ENCODE results near the gene RRP1.

The RRP1 gene, protein sequence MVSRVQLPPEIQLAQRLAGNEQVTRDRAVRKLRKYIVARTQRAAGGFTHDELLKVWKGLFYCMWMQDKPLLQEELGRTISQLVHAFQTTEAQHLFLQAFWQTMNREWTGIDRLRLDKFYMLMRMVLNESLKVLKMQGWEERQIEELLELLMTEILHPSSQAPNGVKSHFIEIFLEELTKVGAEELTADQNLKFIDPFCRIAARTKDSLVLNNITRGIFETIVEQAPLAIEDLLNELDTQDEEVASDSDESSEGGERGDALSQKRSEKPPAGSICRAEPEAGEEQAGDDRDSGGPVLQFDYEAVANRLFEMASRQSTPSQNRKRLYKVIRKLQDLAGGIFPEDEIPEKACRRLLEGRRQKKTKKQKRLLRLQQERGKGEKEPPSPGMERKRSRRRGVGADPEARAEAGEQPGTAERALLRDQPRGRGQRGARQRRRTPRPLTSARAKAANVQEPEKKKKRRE

DNA sequence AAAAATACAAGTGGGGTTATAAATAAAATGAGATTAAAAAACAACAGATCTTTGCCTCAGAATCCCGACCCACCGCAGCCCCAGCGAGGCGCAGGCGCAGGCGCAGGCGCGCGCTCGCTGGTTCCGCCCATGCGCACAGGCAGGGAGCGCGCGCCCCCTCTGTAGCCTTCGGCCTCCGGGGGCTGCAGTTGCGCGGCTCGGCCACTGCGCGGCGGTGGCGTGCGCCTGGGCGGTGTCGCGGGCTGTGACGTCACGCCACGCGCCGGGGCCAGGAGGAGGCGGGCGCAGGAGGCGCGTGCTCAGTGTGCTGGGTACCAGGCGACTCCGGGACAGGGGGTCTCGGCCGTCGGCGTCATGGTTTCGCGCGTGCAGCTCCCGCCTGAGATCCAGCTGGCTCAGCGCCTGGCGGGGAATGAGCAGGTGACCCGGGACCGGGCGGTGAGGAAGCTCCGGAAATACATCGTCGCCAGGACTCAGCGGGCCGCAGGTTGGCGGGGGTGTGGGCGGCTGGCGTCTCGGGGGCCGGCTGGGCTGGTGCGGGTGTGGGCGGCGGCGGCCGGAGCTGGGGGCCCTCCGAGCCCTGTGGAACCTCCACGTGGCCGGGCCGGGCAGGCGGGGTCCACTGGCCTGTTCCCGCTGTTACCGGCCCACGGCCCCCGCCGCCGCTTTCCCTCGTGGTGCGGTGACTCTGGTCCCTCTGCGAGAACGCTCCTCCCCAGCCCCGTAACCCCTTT, at the start of gene RRP1:
RRP1 (plus strand) TSS at position 302 of the 734 bp plus-strand sequence; CDS start at position 355, 53 bp downstream.
- DNase-seq (ENCODE audit: low spot score), result peak; percentile 93

DNA sequence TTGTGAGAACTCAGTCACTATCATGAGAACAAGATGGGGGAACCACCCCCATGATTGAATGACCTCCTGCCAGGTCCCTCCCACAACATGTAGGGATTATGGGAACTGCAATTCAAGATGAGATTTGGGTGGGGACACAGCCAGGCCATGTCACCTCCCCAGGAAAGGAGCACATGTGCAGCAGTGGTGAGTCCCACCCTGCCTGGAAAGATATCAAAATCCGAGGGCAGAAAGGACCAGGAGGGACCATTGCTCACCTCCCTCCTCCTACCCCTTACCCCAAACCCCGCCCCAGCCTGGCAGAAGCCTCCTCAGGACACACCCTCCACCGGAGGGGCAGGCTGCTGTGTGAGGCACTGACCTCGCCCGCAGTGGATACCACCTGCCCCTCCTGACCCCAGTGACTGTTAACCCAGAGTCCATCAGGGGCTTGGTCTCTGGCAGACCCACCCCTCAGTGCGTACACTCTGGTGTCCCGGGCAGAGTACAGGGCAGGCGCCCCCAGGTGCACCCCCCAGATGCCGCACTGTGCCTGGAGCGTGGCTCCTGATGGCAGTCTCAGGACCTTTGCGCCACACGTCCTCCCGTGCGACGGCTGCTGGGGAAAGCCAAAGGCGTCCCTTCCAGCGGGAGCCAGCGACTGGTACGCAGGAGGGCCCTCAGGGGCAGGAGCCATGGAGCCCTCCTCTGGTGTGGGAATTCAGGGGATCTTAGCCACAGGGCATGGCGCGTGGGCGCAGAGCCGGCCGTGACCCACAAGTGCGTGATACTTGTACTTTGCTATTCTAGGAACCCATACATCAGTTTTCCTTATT, 49.5 kb upstream of the RRP1 start:
- no peak for DNase-seq (ENCODE audit: low spot score)

DNA sequence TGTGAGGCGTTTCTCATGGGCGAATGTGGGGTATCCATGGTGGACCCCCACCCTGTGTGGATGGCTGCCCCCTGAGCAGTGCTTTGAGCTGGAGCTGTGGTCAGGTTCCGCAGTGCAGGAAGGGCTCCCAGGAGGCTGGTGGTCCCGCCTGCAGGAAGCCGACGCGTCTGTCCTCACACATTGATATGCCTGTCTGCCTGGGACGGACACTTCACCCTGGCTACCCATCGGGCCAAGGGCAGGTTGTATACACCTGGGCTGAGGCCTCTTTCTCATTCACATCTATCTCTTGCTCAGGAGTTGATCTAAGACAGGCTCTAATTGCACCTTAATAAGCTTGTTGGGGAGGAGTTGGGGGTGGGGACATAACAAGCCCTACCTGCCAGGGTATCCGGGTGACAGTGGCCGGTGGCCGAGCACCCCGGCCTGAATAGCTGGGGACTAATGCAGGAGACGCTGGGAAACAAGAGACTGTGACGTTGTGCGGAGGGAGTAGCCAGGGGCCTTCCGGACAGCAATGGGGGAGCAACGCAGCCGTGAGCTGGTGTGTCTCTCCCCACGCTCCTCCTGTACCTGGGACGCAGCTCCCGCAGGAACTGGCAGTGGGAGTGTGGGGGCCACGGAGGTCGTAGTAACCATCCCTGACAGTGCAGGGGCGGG, 48.8 kb upstream of the RRP1 start:
- peak; percentile 58 for DNase-seq (ENCODE audit: low spot score)

DNA sequence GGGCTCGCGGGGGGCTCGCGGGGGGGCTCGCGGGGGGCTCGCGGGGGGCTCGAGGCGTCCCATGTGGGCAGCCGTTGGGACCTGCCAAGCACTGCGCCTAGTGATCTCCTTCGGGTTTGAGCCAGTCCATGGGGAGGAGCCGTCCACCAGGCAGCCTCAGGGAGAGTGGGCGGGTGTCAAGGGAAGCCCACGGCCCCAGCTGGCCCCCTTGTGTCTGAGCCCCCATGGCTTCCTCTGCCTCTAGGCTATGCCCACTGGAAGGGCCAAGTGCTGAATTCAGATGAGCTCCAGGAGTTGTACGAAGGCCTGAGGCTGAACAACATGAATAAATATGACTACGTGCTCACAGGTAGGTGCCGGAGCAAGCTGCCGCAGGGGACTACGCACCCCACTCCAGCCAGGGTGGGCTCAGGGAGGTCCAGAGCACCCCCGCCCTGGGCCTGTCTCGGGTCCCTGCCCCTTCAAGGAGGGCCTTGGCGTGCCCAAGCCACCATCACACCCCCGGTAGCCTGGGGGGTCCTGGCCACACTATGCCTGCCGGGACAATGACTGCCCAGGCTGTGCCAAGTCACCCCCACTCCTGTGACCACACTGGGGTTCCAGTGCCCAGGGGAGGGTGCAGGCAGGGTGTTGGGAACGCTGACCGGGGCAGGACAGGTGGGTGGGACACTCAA, 47.8 kb upstream of the RRP1 start:
- no peak for DNase-seq (ENCODE audit: low spot score)

DNA sequence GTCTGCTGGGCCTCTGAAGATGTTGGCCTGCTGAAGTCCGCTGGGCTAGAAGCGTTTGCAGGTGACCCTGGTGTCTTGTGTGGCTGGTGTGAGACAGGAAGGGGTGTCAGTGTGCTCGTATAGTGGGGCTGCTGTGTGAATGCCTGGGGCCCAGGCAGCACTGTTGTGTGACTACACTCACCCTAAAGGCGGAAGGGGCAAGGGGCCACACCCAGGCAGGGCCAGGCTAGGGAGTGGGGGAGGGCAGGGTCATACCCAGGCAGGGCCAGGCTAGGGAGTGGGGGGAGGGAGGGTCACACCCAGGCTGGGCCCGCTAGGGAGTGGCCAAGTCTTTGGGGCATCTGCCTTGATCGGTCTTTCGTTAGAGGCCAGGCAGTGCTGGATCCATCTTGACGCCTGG, 45.4 kb upstream of the RRP1 start:
- DNase-seq (ENCODE audit: low spot score), result no peak

DNA sequence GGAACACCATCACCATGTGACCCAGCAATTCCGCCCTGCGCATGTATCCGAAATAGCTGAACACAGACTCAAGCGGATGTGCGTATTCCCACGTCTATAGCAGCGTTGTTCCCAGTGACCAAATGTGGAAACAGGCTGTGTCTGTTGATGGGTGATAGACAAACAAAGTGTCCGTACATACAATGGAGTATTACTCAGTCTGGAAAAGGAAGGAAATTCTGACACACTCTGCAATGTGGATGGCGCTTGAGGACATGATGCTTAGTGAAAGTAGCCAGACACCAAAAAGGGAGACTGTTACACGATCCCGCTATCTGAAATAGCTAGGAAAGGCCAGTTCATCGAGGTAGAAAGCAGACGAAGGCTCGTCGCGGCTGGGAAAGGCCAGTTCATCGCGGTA, 44.7 kb upstream of the RRP1 start:
- no peak for DNase-seq (ENCODE audit: low spot score)

DNA sequence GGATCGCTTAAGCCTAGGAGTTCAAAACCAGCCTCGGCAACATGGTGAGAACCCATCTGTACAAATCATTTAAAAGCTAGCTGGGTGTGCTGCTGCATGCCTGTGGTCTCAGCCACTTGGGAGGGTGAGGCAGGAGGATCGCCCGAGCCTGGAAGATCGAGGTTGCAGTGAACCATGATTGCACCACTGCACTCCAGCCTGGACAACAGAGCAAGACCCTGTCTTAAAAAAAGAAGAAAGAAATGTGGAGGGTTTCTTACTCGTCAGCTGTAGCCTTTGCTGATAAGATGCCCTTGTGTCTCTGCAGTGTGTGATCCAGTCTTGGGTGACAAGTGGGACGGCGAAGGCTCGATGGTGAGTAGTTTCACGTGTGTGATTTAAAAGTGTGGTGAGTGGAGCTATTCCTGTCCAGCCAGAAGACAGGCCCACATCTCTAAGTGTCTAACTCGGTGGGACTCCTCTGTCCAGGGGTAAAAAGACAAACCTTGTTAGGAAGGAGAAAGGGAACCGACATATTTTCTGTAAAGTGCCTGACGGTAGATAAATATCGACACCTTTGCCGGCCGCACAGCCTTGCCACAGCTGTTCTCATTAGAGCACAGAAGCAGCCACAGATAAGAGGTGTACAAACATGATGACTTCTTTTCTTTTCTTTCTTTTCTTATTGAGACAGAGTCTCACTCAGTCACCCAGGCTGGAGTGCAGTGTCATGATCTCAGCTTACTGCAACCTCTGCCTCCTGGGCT, 43.4 kb upstream of the RRP1 start:
- no peak for DNase-seq (ENCODE audit: low spot score)

DNA sequence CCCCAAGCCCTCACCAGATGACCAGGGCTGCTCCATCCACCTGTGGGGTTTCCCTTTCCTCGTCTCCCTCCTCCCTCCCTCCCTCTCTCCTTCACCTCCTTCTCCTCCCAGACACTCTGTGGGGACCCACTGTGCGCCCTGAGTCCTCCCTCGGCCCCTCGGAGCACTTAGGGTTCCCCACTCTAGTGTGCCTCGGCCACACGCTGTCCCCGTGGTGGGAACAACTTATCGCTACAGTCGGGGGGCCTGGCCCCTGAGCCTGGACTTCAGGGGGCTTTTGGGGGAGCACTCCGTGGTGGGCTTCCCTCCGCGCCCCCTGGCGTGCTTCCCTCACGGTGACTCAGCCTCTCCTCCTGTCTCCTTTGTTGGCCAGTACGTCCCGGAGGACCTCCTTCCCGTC, 40.8 kb upstream of the RRP1 start:
- no peak for DNase-seq (ENCODE audit: low spot score)

DNA sequence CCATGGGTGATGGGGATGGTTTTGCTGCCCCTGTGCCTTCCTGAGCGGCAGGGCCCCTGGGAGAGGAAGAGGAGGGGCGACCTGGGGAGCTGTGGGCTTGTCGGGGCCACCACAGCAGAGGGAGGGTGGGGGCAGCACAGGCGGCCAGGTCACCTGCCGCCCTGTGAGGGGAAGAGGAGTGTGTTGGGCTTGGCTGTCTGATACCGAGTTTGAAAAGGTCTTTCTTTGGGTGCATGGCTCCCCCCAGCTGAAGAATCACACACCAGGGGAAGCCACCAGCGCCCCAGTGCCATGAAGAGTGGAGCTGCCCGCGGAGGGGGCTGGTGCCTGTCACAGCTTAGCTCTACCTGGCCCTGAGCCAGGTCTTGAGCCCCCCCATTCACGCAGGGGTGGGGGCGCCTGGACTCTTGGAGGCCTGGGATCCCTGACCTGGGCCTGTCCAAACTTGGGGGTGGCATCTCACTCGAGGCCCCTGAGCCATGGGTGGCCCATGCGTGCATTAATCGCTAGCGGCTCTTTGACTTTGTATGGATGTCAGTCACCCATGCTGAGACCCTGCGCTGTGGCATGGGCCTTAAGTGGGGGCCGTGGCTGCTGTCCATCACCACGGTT, 39.6 kb upstream of the RRP1 start:
- no peak for DNase-seq (ENCODE audit: low spot score)

DNA sequence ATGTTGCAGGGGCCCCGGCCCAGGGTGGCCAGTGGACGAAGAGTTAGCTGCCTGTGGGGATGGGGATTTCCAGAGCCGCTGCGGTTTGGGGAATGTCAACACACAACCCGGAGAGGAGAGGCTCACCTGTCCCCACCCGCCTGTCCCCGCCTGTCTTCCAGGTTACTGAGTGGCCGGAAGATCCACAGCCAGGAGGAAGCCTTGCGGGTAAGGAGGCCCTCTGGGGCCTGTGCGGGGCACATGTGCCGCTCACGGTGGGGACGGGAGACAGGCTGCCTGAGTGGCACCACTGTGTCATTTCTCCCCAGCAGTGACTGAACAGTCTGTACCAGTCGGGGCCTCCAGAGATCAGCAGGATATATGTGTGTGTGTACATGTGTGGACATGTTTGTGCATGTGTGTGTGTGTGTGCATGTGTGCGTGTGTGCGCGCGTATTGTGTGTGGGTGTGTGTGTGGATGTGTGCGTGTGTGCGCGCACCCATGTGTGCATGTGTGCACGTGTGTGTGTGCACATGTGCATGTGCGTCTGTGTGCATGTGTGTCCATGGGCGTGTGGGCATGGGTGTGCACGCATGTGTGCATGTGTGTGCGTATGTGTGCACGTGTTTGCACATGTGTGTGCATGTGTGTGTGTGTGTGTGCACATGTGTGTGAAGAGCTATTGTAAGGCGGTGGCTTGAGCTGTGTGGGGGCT, 38.9 kb upstream of the RRP1 start:
- DNase-seq (ENCODE audit: low spot score), result no peak

DNA sequence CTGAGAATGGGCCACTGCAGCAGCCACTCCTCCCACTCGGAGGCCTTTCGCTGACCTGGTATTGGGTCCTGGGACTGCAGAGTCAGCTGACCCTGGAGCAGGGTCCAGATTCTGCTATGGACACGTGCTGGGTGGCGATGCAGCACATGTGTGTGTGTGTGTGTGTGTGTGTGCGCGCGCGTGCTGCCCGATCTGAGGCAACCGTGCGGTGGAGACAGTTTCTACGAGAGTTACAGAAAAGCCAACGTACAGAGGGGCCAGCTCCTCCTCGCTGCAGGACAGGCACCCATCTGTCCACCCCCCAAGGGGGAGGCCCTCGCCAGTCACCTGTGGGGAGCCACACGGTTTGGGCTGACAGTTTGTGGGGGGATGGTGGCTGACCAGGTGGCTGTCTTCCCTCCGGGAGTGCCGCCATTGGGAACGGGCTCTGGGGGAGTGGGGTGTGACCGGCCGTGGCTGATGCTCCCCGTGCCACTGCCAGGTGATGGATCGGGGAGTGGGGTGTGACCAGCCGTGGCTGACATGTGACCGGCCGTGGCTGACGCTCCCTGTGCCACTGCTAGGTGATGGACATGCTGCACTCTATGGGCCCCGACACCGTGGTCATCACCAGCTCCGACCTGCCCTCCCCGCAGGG, 37.3 kb upstream of the RRP1 start:
- no peak for DNase-seq (ENCODE audit: low spot score)

DNA sequence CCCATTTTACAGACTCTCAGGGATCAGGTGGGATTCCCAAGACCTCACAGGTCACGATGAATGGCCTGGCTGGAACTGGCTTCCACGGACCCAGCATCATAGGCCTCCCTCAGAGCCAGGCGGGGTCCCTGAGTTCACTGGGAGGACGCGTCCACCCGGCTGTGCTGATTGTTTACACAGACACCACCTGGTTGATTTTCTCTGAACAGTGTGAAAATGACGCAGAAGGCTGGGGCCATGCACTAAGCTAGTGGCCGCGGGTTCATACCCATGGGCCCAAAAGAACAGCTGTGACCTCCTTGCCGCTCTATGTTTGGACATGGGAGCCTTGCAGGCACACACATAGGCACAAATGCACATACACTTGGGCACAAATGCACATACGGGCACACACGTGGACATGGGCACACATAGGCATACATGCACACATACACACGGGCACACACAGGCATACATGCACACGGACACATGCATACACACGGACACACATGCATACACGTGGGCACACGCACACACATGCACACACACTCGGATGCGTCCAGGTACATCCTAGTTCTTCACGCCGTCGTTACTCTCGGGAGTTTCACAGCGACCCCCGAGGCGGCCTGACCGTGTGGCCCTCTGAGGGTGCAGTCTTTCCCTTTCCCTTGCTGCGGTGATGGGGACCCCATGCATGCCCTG, 36.5 kb upstream of the RRP1 start:
- no peak for DNase-seq (ENCODE audit: low spot score)

DNA sequence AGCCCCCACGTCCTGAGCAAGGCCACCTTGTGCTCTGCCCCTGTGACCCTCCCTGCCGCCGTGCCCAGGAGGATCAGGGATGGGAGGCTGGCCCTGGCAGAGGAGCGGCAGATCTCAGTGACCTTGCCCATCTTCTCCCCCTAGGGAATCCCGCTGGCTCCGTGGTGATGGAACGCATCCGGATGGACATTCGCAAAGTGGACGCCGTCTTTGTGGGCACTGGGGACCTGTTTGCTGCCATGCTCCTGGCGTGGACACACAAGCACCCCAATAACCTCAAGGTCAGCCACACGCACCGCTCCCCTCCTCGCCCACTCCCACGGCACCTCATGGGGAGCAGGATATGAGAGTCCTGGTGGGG, 36.0 kb upstream of the RRP1 start:
- DNase-seq (ENCODE audit: low spot score), result no peak

DNA sequence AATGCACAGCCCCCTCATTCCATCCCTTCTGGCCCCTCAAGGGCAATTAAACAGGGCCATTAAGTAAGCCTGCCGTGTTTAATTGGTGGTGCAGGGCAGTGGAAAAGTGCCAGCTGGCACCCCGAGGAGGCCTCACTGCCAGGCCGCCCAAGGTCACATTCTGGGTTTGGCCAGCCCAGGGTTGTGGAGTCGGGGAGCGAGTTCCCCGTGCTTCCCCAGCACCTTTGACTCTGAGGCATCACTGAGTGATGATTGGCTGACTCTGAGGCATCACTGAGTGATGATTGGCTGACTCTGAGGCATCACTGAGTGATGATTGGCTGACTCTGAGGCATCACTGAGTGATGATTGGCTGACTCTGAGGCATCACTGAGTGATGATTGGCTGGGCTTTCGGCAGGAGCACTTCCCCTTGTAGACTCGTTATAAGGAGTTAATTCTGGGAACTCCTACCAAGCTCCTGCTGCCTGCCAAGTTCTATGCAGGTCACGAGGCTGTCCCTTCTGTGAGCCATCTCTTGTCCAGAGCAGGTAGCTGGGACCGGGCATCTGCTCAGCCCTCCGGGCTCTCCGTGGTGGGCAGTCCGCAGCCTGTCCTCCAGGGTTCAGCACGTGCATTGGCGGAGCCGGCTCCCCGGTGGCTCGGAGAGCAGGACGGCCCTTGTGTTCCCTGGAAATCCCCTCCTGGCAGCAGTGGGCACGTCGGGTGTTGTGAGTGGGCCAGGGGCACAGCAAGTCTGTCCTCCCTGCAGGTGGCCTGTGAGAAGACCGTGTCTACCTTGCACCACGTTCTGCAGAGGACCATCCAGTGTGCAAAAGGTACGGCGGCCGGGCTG, 34.2 kb upstream of the RRP1 start:
- no peak for DNase-seq (ENCODE audit: low spot score)

DNA sequence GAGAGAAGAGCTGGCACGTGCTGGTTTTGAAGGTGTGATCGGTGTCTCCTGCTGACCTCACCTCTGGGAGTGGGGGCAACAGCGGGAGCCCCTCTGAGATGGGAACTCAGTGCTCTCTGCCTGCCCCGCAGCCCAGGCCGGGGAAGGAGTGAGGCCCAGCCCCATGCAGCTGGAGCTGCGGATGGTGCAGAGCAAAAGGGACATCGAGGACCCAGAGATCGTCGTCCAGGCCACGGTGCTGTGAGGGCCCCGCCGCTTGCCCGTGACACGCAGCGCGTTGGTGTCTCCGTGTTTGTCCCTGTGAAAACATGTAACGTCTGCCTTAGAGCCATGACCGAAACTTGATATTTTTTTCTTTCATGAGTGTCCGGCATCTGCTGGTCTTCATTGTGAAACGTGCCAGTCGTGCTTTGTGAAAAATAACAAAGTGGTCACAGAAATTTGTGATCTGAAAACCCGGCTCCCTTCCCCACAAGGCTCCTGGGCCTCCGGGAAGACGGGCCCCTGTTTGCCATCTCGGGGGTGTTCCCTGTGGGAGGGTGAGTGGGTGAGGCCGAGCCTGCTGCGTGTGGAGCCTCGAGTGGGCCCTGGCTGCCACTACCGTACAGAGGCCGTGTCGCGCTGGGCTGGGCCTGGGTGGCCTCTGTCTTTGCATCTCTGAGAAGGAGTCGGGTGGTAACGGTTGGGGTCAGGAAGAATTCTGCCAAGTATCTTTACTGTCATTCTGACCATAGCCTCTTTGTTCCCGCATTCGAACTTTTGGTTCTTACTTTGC, 33.4 kb upstream of the RRP1 start:
- no peak for DNase-seq (ENCODE audit: low spot score)

DNA sequence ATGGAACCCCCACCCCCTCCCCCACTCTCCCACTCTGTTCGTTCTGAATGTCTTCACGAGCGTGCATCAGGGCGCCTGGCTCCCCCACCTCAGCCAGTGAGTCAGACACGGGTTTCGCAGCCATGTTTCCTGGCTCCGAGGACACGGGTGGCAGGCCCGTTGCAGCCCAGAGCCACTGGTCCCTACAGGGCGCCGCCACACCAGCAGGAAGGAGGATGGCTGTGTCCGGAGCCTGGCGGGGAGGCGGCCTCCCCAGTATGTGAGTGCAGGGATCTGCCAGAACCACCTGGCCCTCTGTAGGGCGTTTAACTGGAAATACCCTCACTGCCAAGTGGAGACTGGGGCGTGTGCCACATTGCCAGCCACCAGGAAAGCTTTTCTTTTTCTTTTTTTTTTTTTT, 31.8 kb upstream of the RRP1 start:
- DNase-seq (ENCODE audit: low spot score), result no peak

DNA sequence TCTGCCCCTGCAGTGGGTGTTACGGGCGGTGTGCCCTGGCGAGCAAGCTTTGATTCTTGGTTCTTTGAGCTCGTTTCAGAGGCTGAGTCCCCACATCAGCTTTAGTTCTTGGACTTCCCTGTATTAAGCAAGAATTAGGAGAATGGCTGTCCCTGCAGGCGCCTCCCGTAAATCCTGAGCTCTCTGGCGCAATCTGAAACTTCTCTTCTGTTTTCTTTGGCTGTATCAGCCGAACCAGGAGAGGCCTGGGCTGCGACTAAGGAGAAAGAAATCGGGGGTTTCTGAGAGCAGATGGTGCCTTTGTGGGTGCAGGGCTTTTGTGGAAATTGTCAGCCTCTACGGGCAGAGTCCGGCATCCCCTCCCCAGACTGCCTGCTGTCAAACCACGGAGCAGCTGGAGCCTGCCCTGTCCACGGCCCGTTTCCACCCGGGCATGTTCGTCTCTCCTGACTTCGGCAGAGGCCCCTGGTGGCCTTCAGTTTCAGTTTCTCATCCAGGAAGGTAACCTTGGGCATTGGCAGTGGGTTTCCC, 31.2 kb upstream of the RRP1 start:
- DNase-seq (ENCODE audit: low spot score), result no peak
